Suppressor macrophage (primary cell): ENCODE results near the gene MEA1.
A peak's percentile ranks its signal among the peaks of the same experiment; 100 is the strongest.

Experiments
- DNase-seq, 4 experiments: peaks; one replicate each; pipeline ENCODE4 v3.0.0-alpha.2; 2020 to 2022

The MEA1 gene

GRCh38 chr6:42970871-42971612 lies 42.7 kb downstream of the MEA1 start:
- DNase-seq, result peak in 3 of 4 experiments; percentile 39 to 56 (median 42)

DNA sequence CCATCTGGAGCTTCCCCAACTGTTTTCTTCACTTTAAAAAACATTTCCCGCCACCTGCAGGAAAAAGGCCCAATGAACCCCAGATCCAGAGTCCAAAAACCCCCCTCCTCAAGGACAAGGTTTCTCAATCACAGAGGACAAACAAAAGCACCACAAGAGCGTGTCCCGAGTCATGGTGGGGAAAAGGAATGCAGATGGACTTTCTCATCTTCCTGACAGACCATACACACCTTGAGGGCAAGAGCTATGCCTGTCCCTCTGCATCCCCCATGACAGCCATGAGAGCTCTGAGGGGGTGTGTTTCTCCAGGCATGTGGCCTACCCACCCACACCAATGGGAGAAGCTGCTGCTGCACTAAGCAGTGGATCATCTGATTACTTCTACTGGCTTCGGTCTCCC lies 43.8 kb downstream of the MEA1 start:
- DNase-seq, result no peak

GRCh38 chr6:42969431-42969830 lies 44.3 kb downstream of the MEA1 start:
- DNase-seq, result peak in 1 of 4 experiments; percentile 26

DNA sequence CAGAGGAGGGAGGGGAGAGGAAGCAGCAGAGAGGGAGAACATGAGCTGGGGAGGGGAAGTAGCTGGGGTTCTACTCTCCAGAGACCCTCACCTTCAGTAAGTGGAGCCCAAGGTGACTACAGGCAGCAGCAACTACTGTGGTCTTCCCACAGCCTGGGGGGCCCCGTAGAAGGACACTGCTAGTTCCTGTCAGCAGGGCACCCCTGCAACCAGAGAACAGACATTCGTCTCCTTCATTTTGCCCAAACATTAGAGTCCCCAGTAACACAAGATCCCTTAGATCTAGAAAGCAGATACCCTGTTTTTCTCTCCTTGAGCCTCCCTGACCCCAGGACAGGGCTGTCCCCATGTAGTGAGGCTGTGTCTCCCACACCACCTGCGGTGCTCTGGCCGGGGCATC lies 45.0 kb downstream of the MEA1 start:
- DNase-seq, result no peak

DNA sequence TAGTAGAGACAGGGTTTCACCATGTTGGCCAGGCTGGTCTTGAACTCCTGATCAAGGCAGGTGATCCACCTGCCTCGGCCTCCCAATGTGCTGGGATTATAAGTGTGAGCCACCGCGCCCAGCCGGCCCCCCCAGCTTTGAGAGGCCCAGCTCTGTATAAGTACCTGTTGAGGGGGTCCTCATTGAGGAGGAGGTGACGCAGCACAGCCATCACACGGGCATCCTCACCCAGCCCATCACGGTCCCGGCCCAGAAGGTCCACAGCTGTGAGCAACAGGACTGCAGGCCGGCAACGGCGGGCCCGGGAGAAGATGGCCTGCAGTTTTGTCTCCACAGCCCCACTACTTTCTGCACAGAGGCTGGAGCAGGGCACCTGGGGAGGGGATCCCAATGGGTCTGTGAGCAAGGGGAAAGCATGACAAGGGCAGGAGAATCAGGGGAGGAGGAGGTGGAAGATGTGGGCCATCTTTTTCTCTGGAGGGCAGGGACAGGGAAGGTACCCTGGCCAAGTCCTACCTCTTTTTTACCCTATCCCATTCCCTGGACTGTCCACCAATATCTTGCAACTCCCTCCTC lies 45.5 kb downstream of the MEA1 start:
- no peak for DNase-seq

- no peak for DNase-seq
Measured at GRCh38 chr6:42967228-42967627, 46.5 kb downstream of the MEA1 start.

GRCh38 chr6:42966571-42966970 lies 47.2 kb downstream of the MEA1 start:
- DNase-seq, result peak; percentile 29 to 57 (median 49)

- peak; percentile 48 to 61 (median 57) for DNase-seq
Measured at GRCh38 chr6:42963855-42964605, 49.7 kb downstream of the MEA1 start.

- DNase-seq, result no peak
Measured at GRCh38 chr6:42963179-42963854, 50.4 kb downstream of the MEA1 start.

DNA sequence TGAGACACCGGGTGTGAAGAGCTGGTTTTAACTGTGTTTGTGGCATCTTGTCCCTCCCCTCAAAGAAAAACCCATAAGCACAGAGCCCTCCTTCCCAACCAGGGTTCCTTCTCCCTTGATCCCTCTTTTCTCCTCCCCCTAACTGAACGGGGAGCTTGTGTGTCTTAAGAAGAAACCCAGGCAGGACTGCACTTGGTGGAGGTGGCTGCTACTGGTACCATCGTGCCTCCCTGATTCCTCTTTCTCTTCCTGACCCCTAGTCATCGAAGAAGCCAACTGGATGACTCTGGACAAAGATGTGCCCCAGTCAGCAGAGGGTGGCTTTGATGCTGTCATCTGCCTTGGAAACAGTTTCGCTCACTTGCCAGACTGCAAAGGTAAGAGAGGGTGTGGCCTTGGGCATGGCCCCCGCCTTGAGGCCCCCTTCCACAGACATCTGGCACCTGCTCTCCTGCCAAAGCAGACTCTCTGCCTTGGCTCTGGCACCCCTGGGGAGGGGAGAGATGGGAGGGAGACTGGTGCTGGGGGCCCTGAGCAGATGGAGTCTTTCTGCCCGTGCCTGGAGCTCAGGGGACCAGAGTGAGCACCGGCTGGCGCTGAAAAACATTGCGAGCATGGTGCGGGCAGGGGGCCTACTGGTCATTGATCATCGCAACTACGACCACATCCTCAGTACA lies 51.1 kb downstream of the MEA1 start:
- DNase-seq, result no peak

- DNase-seq, result no peak
Measured at GRCh38 chr6:42962096-42962495, 51.6 kb downstream of the MEA1 start.
